Astrocyte of the cerebellum (primary cell): ENCODE data around the gene GREB1L.

Source experiments
- DNase-seq: peaks from one replicate; pipeline ENCODE4 v3.0.0-alpha.2; 2011; ENCODE audit warnings: low read depth
- H3K4me3 ChIP-seq: 2 replicates; pipeline ENCODE4 v1.5.1; 2011; ENCODE audit warnings: mild to moderate bottlenecking, low read depth, low read length, moderate library complexity
- CTCF ChIP-seq: IDR thresholded peaks from 2 replicates; pipeline ENCODE4 v1.5.1; 2012; ENCODE audit warnings: low read length, low read depth, moderate library complexity, mild to moderate bottlenecking; ENCODE audit errors: missing control alignments
- in situ Hi-C: cut with HindIII; loops from 2 replicates; pipeline ENCODE4 v1.10.0; 2017; ENCODE audit warnings: low sequenced_read_pairs

Gene GREB1L

GRCh38 chr18:21461460-21461859 lies 219.4 kb downstream of the GREB1L start:
- in situ Hi-C loops, result no loop called here
- H3K4me3 ChIP-seq, result no peak overlapping the region
- DNase-seq, result no peak
- TF ChIP-seq CTCF, result no peak

GRCh38 chr18:21463718-21464117 lies 221.7 kb downstream of the GREB1L start:
- in situ Hi-C loops, result no loop called here
- no peak for DNase-seq
- TF ChIP-seq CTCF, result no peak
- H3K4me3 ChIP-seq, result no peak overlapping the region

DNA sequence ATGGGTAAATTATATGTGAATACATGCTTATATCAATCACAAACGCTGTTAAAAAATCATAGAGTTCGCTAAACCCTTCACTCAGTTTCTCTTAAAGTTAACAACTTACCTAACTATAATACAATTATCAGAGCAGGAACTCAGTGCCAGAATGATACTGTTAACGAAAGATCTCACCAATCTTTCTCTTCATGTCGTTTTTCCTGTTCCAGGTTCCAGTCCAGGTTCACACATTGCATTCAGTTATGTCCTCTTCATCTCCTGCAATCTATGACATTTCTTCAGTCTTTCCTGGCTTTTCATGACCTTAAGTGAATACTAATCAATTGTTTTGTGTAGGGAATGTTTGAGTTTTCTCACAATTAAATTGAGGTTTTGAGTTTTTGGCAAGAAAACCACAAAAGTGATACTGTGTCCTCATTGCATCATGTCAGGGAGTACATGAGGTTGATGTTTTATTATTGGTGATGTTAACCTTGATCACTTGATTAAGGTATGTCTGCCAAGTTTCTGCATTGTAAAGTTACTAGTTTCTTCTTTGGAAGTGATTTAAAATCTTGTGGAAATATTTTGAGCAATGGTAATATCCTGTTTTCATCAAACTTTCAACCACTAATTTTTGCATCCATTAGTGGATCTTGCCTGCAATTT lies 226.6 kb downstream of the GREB1L start:
- no peak for TF ChIP-seq CTCF
- H3K4me3 ChIP-seq, result no peak overlapping the region
- no peak for DNase-seq
- in situ Hi-C loops, result no loop called here

DNA sequence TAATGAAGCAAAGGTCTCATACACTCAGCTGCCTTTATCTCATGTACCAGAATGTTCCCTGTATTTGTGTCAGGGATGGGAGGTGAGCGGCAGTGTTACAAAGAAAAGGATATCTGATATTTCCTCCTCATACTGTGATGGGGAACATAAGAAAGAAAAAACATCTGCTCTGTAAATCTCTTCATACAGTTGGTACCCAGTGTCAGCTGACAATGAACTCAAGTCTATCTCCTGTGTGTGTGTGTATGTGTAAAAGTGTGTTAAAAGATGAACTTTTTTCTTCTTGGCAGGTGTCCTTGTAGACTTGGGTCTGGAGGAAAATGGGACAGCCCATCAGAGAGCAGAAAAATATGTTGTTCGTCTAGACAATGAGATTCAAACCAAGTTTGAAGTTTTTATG lies 230.7 kb downstream of the GREB1L start:
- TF ChIP-seq CTCF, result no peak
- no peak overlapping the region for H3K4me3 ChIP-seq
- in situ Hi-C loops, result no loop called here
- DNase-seq, result no peak

DNA sequence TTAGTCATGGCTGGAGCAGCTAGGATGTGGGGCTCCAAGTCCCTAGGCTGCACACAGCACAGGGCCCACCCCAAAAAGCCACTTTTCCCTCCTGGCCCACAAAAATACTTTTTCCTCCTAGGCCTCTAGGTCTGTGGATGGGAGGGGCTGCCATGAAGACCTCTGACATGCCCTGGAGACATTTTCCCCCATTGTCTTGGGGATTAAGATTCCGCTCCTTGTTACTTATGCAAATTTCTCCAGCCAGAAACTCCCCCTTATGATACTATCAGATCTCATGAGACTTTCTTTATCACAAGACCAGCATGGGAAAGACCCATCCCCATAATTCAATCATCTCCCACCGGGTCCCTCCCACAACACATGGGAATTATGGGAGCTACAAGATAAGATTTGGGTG lies 232.6 kb downstream of the GREB1L start:
- no peak for TF ChIP-seq CTCF
- DNase-seq, result no peak
- in situ Hi-C loops, result no loop called here
- no peak overlapping the region for H3K4me3 ChIP-seq

DNA sequence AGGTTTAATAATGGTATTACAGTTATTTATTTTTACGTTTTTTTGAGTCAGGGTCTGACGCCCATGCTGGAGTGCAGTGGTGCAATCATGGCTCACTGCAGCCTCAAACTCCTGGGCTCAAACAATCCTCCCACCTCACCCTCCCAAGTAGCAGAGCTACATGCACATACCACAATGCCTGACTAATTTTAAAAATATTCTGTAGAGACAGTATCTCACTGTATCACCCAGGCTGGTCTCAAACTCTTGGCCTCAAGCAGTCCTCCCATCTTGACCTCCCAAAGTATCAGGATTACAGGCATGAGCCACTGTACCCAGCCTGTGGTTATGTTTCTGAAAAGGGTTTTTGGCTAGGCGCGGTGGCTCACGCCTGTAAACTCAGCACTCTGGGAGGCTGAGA lies 237.7 kb downstream of the GREB1L start:
- H3K4me3 ChIP-seq, result no peak overlapping the region
- no peak for DNase-seq
- in situ Hi-C loops, result no loop called here
- TF ChIP-seq CTCF, result no peak
